Activated CD4-positive, alpha-beta memory T cell treated with anti-CD3 and anti-CD28 coated beads for 36 hours (primary cell): ENCODE data around the gene NCS1. TPM values are rescaled to one million over a fixed set of nuclear protein-coding genes. Genes with fewer than 3 reads are reported as not detected.

Experiments used
- CTCF ChIA-PET: fragments of 350-600 bp; sonication (Branson Sonifier 250); formaldehyde crosslinking; loops from one replicate; lab custom pipeline; 2021; ENCODE audit warnings: antibody characterized with exemption, inconsistent platforms; lab: Charles Lee
- POLR2A ChIA-PET: fragments of 350-600 bp; sonication (Branson Sonifier 250); formaldehyde crosslinking; loops from one replicate; lab custom pipeline; 2021; ENCODE audit warnings: antibody characterized with exemption; lab: Charles Lee
- DNase-seq: peaks from one replicate; pipeline ENCODE4 v3.0.0-alpha.2; 2020
- H3K27ac Mint-ChIP-seq: one replicate; pipeline ENCODE4 v1.8.0; 2021; ENCODE audit warnings: mixed read lengths
- H3K27me3 Mint-ChIP-seq: one replicate; pipeline ENCODE4 v1.8.0; 2021; ENCODE audit warnings: mixed read lengths
- H3K36me3 Mint-ChIP-seq: one replicate; pipeline ENCODE4 v1.8.0; 2021; ENCODE audit warnings: mixed read lengths
- H3K4me1 Mint-ChIP-seq: one replicate; pipeline ENCODE4 v1.8.0; 2021; ENCODE audit warnings: low read depth, mixed read lengths
- H3K4me3 Mint-ChIP-seq: one replicate; pipeline ENCODE4 v1.8.0; 2021; ENCODE audit warnings: mild to moderate bottlenecking, mixed read lengths
- H3K9me3 Mint-ChIP-seq: one replicate; pipeline ENCODE4 v1.8.0; 2021; ENCODE audit warnings: mixed read lengths
- intact Hi-C: fragments of 100-400 bp; cut with micrococcal nuclease; formaldehyde crosslinking; loops from one replicate; pipeline ENCODE4 v1.15.1; 2023
- total RNA-seq, 2 experiments: library from RNA; stranded (reverse); gene quantifications; one replicate each; pipeline ENCODE4 v1.2.3, GENCODE V29; 2021

NCS1 gene
- total RNA-seq, 2 experiments from 2014 or later = 26.8 to 29.1 TPM

DNA sequence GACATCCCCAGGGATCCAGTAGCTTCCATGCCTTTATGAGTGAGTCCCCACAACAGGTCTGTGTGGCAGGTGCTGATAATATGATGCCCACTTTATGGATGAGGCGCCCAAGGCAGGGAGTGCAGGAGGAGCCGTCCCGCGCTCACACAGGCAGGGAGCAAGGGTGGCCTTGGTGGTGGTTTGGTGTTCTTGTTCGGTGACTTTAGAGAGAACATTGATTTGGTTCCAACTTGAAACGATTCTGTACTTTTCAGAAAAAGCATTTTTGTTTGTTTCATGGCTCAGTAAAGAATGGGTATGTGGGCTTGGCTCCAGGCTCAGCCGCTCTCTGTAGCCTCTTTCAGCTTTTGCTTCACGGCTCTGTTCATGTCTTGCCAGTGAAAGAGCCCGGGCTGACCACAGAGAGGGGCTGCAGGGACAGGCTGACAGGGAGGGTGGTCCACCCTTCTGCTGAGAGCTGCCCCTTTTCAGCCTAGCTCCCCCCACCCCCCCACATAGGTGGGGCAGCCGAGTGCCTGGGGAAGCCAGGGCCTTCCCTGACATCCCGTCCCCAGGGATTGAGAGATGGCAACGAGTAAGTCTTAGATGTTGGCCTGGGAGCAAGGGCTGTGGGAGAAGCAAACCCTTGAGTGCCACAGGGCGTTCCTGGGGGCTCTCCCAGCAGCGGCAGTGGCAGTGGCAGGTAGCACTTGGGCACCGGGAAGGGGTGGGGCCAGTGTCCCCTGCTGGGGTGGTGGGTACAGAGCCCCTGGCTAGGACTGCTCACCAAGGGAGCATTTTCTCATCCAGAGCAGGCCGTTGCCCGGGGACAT lies 28.0 kb downstream of the NCS1 start:
- CTCF ChIA-PET = no interaction called here
- Mint-ChIP-seq H3K36me3 (no peaks in the 10 kb centered on the region), H3K4me3 (no peak overlapping the region), H3K27me3 (no peaks in the 10 kb centered on the region), H3K9me3 (no peaks in the 10 kb centered on the region), H3K4me1 (no peaks in the 10 kb centered on the region), H3K27ac (no peak overlapping the region)
- intact Hi-C loops = no loop called here
- POLR2A ChIA-PET = no interaction called here
- DNase-seq = no peak

DNA sequence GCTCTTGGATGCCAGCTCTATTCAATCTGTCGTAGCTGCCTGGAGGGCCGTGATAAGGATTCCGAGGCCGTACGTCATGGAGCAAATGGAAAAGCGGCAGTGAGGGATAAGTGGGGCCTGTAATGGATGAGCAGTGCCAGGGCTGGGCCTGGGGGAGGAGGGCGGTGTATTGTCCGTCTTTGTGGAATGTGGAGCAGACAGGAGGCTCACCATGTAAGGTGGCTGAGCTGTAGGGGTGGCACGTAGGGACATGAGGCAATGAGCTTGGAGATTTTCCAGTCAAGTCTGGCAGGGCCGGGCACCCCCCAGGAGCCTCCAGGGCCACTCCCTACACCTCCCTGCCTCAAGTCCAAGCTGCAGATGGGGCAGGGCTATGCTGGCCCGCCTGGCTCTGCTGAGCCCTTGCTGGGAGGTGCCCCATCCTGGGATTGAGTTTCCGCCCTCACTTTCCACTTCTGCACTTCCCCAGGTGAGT lies 29.2 kb downstream of the NCS1 start:
- H3K4me1 Mint-ChIP-seq = no peaks in the 10 kb centered on the region
- no peak overlapping the region for H3K27ac Mint-ChIP-seq
- no peak for DNase-seq
- POLR2A ChIA-PET = no interaction called here
- CTCF ChIA-PET = no interaction called here
- H3K36me3 Mint-ChIP-seq = no peaks in the 10 kb centered on the region
- H3K27me3 Mint-ChIP-seq = no peaks in the 10 kb centered on the region
- no peaks in the 10 kb centered on the region for H3K9me3 Mint-ChIP-seq
- no peak overlapping the region for H3K4me3 Mint-ChIP-seq
- intact Hi-C loops = no loop called here

DNA sequence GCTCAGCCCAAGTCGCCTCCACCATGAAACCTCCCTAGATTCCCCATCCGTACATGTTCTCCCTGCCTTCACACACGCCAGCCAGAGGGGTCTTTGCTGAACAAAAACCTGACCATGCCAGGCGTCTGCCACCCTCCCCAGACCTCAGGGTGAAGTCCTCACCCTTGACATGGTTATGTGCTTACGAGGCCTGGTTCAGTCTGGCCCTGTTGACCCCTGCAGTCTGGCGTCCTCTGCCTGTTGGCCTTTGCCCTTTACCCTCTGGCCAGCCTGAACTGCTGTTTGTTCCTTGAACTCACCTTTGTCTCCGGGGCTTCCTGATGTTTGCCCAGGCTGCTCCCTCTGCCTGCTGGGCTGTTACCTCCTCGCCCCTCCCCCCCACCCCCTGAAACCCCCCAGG lies 29.8 kb downstream of the NCS1 start:
- no peaks in the 10 kb centered on the region for H3K9me3 Mint-ChIP-seq
- no peak overlapping the region for H3K4me3 Mint-ChIP-seq

DNA sequence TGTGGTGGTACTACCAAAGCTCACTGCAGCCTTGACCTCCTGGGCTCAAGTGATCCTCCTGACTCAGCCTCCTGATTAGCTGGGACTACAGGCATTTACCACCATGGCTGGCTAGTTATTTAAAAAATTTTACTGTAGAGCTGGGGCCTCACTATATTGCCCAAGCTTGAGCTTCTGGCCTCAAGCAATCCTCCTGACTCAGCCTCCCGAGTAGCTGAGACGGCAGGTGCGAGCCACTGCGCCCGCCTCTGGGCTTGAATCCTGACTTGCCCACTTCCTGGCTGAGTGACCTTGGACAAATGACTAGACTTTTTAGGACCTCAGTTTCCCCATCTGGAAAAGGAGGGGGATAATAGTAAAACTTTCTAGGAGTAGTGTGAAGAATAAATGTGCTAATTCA lies 32.1 kb downstream of the NCS1 start:
- no peak overlapping the region for H3K27ac Mint-ChIP-seq
- DNase-seq = no peak
- intact Hi-C loops = no loop called here
- H3K9me3 Mint-ChIP-seq = no peaks in the 10 kb centered on the region
- peaks cover 2% of the 10 kb centered on the region for H3K27me3 Mint-ChIP-seq
- no peak overlapping the region for H3K4me3 Mint-ChIP-seq
- no peaks in the 10 kb centered on the region for H3K36me3 Mint-ChIP-seq
- no peaks in the 10 kb centered on the region for H3K4me1 Mint-ChIP-seq
- POLR2A ChIA-PET = no interaction called here
- CTCF ChIA-PET = no interaction called here

More for the DNA sequence above, 29.8 kb downstream of the NCS1 start:
- POLR2A ChIA-PET = no interaction called here
- no peaks in the 10 kb centered on the region for H3K4me1 Mint-ChIP-seq
- no peaks in the 10 kb centered on the region for H3K36me3 Mint-ChIP-seq
- intact Hi-C loops = no loop called here
- H3K27ac Mint-ChIP-seq = no peak overlapping the region
- DNase-seq = no peak
- no peaks in the 10 kb centered on the region for H3K27me3 Mint-ChIP-seq
- CTCF ChIA-PET = no interaction called here

DNA sequence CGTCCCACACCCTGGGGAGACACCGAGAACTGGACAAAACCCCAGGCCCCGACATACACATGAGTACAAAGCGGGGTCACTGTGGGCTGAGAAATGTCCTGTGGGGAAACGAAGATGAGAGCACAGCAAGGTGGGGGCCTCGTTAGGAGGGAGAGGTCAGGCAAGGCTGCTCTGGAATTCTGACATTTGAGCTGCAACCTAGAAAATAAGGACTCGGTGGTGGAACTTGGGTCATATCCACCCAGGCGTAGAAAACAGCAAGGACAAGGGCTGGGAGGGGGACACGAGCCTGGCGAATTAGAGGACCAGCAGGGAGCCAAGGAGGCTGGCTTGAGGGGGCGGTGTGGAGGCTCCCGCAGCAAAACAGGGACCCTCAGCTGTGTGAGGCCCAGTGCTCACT lies 32.8 kb downstream of the NCS1 start:
- H3K27me3 Mint-ChIP-seq = peaks cover 2% of the 10 kb centered on the region
- no peak overlapping the region for H3K27ac Mint-ChIP-seq
- H3K4me1 Mint-ChIP-seq = no peaks in the 10 kb centered on the region
- H3K9me3 Mint-ChIP-seq = no peaks in the 10 kb centered on the region
- CTCF ChIA-PET = no interaction called here
- POLR2A ChIA-PET = no interaction called here
- H3K4me3 Mint-ChIP-seq = no peak overlapping the region
- intact Hi-C loops = no loop called here
- no peaks in the 10 kb centered on the region for H3K36me3 Mint-ChIP-seq
- no peak for DNase-seq

DNA sequence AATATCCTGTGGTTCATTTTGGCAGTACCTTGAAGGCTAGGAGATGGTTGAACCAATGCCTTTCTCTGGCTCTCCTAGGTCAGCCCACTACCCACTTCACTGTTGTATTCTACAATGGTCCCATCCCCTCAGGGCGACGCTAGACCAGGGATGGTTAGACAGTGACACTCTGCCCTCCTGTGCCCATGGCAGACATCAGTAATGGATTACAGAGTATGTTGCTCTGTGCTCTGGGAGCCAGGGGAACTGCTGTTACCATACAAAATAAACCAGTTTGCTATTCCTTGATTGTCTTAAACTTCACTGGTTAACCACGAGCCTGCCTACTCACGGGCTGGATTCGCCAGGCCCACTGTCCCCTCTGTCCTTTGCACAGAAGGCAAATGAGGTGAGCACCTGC lies 33.7 kb downstream of the NCS1 start:
- Mint-ChIP-seq H3K4me1 (no peaks in the 10 kb centered on the region), H3K36me3 (no peaks in the 10 kb centered on the region), H3K27me3 (peaks cover 2% of the 10 kb centered on the region), H3K4me3 (no peak overlapping the region), H3K27ac (no peak overlapping the region), H3K9me3 (no peaks in the 10 kb centered on the region)
- intact Hi-C loops = no loop called here
- ChIA-PET CTCF (interaction anchor here (0.6 to 0.8 kb wide), 3 partner anchors 38 to 433 kb away, joined by 3 to 6 read pairs (median 5); no protein-coding TSS in a partner anchor), POLR2A (no interaction called here)
- DNase-seq = no peak

DNA sequence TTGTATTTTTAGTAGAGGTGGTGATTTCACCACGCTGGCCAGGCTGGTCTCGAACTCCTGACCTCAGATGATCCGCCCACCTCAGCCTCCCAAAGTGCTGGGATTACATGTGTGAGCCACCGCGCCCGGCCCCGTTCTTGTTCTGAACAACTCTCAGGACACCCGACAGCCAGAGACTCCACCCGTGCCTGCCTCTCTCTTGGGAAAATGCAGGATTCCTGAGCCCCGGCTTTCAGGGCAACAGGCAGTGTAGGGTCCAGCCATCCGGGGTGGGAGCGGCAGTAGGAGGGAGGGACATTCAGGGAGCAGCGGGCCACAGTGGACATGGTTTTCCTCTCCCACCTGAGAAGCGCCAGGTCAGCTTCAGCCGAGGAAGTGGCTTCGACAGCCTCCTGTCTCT lies 34.4 kb downstream of the NCS1 start:
- Mint-ChIP-seq H3K27ac (no peak overlapping the region), H3K4me3 (no peak overlapping the region), H3K4me1 (no peaks in the 10 kb centered on the region), H3K27me3 (peaks cover 2% of the 10 kb centered on the region), H3K9me3 (no peaks in the 10 kb centered on the region), H3K36me3 (no peaks in the 10 kb centered on the region)
- ChIA-PET CTCF (no interaction called here), POLR2A (no interaction called here)
- intact Hi-C loops = no loop called here
- DNase-seq = no peak

DNA sequence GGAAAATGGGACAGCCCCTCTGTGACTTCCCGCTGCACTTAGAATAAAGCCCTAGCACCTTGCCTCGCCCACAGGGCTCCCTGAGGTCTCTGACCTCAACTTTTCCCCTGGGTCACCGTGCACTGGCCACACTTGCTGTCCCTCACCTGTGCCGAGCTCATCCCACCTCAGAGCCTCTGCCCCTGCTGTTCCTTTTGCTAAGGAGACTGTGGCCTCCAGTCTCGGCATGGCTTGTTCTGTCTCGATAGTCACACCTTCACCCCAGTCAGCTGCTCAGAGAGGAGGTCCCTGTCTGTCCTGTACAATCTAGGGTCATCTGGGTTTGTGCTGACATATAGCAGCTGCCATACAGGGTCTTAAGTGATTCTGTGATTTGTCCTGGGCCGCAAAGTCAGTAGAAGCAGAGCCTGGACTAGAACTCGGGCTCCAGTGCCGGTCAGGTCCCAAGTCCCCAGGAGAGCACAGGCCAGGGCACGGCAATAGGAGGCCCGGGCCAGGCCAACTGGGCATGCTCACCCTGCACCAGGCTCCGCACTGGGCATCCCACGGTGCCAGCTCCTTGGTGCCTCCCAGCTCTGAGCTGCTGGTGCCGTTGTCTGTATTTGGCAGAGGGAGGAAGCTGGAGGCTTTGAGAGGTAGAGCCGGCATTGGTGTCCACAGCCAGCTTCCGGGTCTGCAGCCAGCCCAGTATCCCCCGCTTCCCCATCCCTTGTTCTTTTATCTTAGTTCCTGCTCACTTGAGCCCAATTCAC lies 35.2 kb downstream of the NCS1 start:
- Mint-ChIP-seq H3K27me3 (peaks cover 2% of the 10 kb centered on the region), H3K36me3 (no peaks in the 10 kb centered on the region), H3K27ac (no peak overlapping the region), H3K4me3 (no peak overlapping the region), H3K9me3 (no peaks in the 10 kb centered on the region), H3K4me1 (no peaks in the 10 kb centered on the region)
- ChIA-PET CTCF (no interaction called here), POLR2A (no interaction called here)
- DNase-seq = no peak
- intact Hi-C loops = no loop called here

DNA sequence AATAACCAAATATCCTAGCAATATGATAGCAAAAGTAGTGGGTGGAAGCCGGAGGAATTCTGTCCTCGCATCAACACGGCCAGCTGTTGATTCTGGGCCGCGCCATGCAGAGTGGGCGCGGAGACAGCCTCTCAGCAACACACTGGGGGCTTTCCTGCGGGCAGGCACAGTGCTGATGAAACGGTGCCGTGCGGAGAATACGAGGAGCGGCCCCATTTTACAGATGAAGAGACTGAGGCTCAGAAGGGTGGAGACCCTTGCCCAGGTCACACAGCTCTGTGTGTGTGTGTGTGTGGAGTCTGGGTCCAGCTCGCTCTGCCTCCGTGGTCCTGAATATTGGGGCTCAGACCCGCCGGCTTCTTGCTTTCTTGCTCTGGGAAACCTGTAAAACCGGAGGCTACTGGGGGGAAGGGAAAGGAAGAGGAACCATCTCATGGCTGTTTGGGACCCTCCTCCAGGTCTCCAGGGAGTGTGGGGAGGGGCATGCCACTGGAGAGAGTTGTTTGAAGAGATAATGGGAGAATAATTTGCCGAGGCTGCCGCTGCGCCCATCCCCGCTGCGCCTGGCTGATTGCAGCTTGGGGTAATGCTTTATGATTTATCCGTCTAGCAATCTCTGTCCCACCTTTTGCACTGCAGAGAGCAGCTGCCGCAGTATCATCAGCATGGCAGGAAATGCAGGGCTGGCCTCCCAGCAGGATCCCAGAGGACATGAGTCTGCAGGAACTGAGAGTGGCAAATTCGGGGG lies 36.6 kb downstream of the NCS1 start:
- no peak overlapping the region for H3K27ac Mint-ChIP-seq
- H3K27me3 Mint-ChIP-seq = peaks cover 2% of the 10 kb centered on the region
- H3K4me3 Mint-ChIP-seq = no peak overlapping the region
- intact Hi-C loops = no loop called here
- H3K36me3 Mint-ChIP-seq = no peaks in the 10 kb centered on the region
- H3K4me1 Mint-ChIP-seq = no peaks in the 10 kb centered on the region
- H3K9me3 Mint-ChIP-seq = no peaks in the 10 kb centered on the region
- no peak for DNase-seq
- ChIA-PET POLR2A (no interaction called here), CTCF (no interaction called here)

DNA sequence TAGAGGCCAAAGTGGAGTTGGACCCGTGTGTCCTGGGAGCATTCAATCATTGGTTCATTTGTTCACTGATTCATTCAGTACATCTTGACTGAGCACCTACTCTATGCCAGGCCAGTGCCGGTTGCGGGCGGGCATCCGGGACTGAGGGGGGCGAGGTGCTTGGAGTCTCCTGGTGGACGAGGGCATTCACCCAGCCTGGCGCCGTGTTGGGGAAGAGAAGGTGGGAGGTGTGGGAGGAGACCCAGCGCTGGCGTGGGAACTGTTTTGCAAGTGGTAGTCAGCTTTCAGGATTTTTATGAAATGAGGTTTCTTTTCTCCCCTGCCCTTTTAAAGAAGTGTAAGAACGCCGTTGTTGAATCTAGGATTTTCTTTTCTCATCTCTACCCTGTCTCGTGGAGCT lies 37.2 kb downstream of the NCS1 start:
- DNase-seq = no peak
- Mint-ChIP-seq H3K9me3 (no peaks in the 10 kb centered on the region), H3K4me3 (no peak overlapping the region), H3K27me3 (peaks cover 2% of the 10 kb centered on the region), H3K4me1 (no peaks in the 10 kb centered on the region), H3K36me3 (no peaks in the 10 kb centered on the region), H3K27ac (no peak overlapping the region)
- intact Hi-C loops = no loop called here
- ChIA-PET CTCF (no interaction called here), POLR2A (no interaction called here)

DNA sequence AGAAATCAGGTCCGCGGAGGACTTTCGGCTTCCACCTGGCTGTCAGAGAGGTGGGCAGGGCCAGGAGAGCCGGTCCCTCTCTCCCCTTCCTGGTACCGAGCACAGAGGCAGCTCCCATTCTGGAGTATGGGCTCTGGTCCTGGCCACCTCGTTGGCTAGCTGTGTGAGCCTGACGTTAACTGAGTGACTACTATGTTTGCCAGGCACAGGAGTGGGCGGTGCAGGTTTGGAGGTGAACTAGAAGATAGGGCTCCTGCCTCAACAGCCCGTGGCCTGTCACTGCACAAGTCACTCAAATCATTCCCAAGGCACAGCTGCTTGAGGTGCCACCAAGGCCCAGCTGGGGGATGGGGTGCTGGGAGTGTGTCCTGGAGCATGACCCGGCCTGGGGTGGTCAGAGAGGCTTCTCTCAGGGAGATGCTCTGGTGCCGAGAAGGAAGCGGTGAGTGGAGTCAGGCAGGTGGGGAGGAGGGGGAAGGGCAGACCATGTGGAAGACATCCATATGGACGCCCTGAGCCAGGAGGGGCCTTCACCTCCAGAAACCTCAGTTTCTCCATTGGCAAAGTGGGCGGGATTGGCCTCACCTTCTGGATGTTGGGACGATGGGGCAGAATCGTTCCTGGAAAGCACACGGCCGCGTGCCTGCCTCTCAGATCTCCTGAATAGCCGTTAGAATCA lies 39.5 kb downstream of the NCS1 start:
- Mint-ChIP-seq H3K9me3 (no peaks in the 10 kb centered on the region), H3K4me1 (no peaks in the 10 kb centered on the region), H3K27ac (no peak overlapping the region), H3K27me3 (peaks cover 2% of the 10 kb centered on the region), H3K4me3 (no peak overlapping the region), H3K36me3 (no peaks in the 10 kb centered on the region)
- intact Hi-C loops = no loop called here
- ChIA-PET CTCF (no interaction called here), POLR2A (no interaction called here)
- DNase-seq = no peak
